HepG2 (cell line): ENCODE measurements around the gene SLC2A8. TPM values are rescaled to one million over a fixed set of nuclear protein-coding genes. Genes with fewer than 3 reads are reported as not detected.

Experiments
- ARNT ChIP-seq: fragments of 450-650 bp; IDR thresholded peaks from 2 replicates; pipeline ENCODE4 v1.6.1; 2017
- CENPT ChIP-seq: sonication (generic); formaldehyde crosslinking; IDR thresholded peaks from 2 replicates; pipeline ENCODE4 v1.8.0; 2022; ENCODE audit warnings: low read depth, mild to moderate bottlenecking, moderate library complexity, missing genetic modification reagents
- DMAP1 ChIP-seq: IDR thresholded peaks from 2 replicates; pipeline ENCODE4 v1.6.1; 2016
- DNMT3B ChIP-seq: conservative IDR thresholded peaks from 2 replicates; pipeline ENCODE4 v1.6.1; 2016; ENCODE audit warnings: missing biosample characterization, control low read depth
- FOXP1 ChIP-seq, 2 experiments: fragments of 450-650 bp in 1 of 2; IDR thresholded peaks; 2 replicates each; pipeline ENCODE4 v1.6.1; 2017 to 2018; ENCODE audit warnings: antibody characterized with exemption in 1 of 2
- HNF4A ChIP-seq: sonication (generic); formaldehyde crosslinking; IDR thresholded peaks from 2 replicates; pipeline ENCODE4 v1.4.0; 2020; ENCODE audit warnings: missing genetic modification reagents
- RBM39 ChIP-seq: fragments of 200-400 bp; formaldehyde crosslinking; IDR thresholded peaks from one replicate; pipeline ENCODE4 v1.6.1; 2018; ENCODE audit warnings: antibody characterized with exemption, mild to moderate bottlenecking, low read depth, low read length; ENCODE audit not compliant: poor library complexity, severe bottlenecking
- RFX3 ChIP-seq: IDR thresholded peaks from 2 replicates; pipeline ENCODE4 v1.6.1; 2016; ENCODE audit warnings: missing biosample characterization, missing genetic modification reagents
- RORA ChIP-seq: sonication (generic); formaldehyde crosslinking; IDR thresholded peaks from 2 replicates; pipeline ENCODE4 v1.5.0; 2020; ENCODE audit warnings: mild to moderate bottlenecking, missing genetic modification reagents, moderate library complexity
- SNAI1 ChIP-seq: sonication (generic); formaldehyde crosslinking; IDR thresholded peaks from 2 replicates; pipeline ENCODE4 v1.5.0; 2020; ENCODE audit warnings: mild to moderate bottlenecking, missing genetic modification reagents, borderline replicate concordance
- ZBTB20 ChIP-seq: sonication (generic); formaldehyde crosslinking; IDR thresholded peaks from 2 replicates; pipeline ENCODE4 v1.8.1; 2023; ENCODE audit warnings: missing genetic modification reagents, low read depth, mild to moderate bottlenecking, borderline replicate concordance
- ZBTB7B ChIP-seq: sonication (generic); formaldehyde crosslinking; IDR thresholded peaks from 2 replicates; pipeline ENCODE4 v1.4.0; 2020; ENCODE audit warnings: missing genetic modification reagents
- ZMYM4 ChIP-seq: sonication (generic); formaldehyde crosslinking; IDR thresholded peaks from 2 replicates; pipeline ENCODE4 v1.8.1; 2023; ENCODE audit warnings: mild to moderate bottlenecking, missing genetic modification reagents
- ZNF432 ChIP-seq: sonication (generic); formaldehyde crosslinking; IDR thresholded peaks from 2 replicates; pipeline ENCODE4 v1.5.0; 2020; ENCODE audit warnings: missing genetic modification reagents, mild to moderate bottlenecking, borderline replicate concordance
- ZNF770 ChIP-seq: sonication (generic); formaldehyde crosslinking; IDR thresholded peaks from 2 replicates; pipeline ENCODE4 v1.5.0; 2020; ENCODE audit warnings: mild to moderate bottlenecking, missing genetic modification reagents
- ZNF777 ChIP-seq: sonication (generic); formaldehyde crosslinking; IDR thresholded peaks from 2 replicates; pipeline ENCODE4 v1.4.0; 2020; ENCODE audit warnings: missing genetic modification reagents
- polyA plus RNA-seq, 8 experiments: library from polyadenylated mRNA; depleted of rRNA in 3 of 8; stranded (reverse) in 7 of 8; unstranded in 1 of 8; fragments of >200 nt; fragmentation: Illumina TruSeq in 4 of 8; extraction: Trizol in 4 of 8; gene quantifications; 2 replicates each; pipeline versions ENCODE4 v1.2.1 to v1.2.3, GENCODE V29; 2011 to 2016; ENCODE audit warnings: low read depth in 4 of 8, missing spikeins in 1 of 8, mixed read lengths in 1 of 8; ENCODE audit not compliant: insufficient read depth in 1 of 8
- total RNA-seq, 5 experiments: library from RNA; depleted of rRNA; stranded (reverse); fragments of >200 nt; fragmentation: Illumina TruSeq; extraction: Trizol; gene quantifications; 2 replicates each; pipeline ENCODE4 v1.2.3, GENCODE V29; 2016; ENCODE audit warnings: low read depth in 1 of 5
- TF ChIP-seq, protein P1 (sequence below): fragments of 450-650 bp; IDR thresholded peaks from 2 replicates; pipeline ENCODE4 v1.6.1; 2017; ENCODE audit warnings: mild to moderate bottlenecking
- TF ChIP-seq, protein P2 (sequence below): sonication (generic); formaldehyde crosslinking; conservative IDR thresholded peaks from 2 replicates; pipeline ENCODE4 v1.8.0; 2022; ENCODE audit warnings: mild to moderate bottlenecking, moderate library complexity, missing genetic modification reagents
- TF ChIP-seq, protein P3 (sequence below): sonication (generic); formaldehyde crosslinking; IDR thresholded peaks from 2 replicates; pipeline ENCODE4 v1.5.1; 2020; ENCODE audit warnings: mild to moderate bottlenecking, missing genetic modification reagents
- TF ChIP-seq, protein P4 (sequence below): sonication (generic); formaldehyde crosslinking; IDR thresholded peaks from 2 replicates; pipeline ENCODE4 v1.5.1; 2020; ENCODE audit warnings: missing genetic modification reagents, mild to moderate bottlenecking, borderline replicate concordance

SLC2A8 gene
- total and polyA plus RNA-seq, 2 of the 13 experiments (the other 11 are each of a cell fraction or from before 2014, with no cell fraction given) = 22.6 to 48.6 TPM

GRCh38 chr9:127397646-127398274, 791 bp downstream of the SLC2A8 start (continued):
- TF ChIP-seq, protein P1, sequence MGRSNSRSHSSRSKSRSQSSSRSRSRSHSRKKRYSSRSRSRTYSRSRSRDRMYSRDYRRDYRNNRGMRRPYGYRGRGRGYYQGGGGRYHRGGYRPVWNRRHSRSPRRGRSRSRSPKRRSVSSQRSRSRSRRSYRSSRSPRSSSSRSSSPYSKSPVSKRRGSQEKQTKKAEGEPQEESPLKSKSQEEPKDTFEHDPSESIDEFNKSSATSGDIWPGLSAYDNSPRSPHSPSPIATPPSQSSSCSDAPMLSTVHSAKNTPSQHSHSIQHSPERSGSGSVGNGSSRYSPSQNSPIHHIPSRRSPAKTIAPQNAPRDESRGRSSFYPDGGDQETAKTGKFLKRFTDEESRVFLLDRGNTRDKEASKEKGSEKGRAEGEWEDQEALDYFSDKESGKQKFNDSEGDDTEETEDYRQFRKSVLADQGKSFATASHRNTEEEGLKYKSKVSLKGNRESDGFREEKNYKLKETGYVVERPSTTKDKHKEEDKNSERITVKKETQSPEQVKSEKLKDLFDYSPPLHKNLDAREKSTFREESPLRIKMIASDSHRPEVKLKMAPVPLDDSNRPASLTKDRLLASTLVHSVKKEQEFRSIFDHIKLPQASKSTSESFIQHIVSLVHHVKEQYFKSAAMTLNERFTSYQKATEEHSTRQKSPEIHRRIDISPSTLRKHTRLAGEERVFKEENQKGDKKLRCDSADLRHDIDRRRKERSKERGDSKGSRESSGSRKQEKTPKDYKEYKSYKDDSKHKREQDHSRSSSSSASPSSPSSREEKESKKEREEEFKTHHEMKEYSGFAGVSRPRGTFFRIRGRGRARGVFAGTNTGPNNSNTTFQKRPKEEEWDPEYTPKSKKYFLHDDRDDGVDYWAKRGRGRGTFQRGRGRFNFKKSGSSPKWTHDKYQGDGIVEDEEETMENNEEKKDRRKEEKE = no peak
- no peak for TF ChIP-seq RBM39
- TF ChIP-seq RORA (CRISPR knock-in tag) = no peak
- TF ChIP-seq DNMT3B (CRISPR knock-in tag) = 0 out of 2 replicates have a peak, but pooled peaks have one; percentile 73
- no peak for TF ChIP-seq CENPT (CRISPR knock-in tag)
- TF ChIP-seq ZNF777 (CRISPR knock-in tag) = peak; percentile 91
- TF ChIP-seq ZMYM4 = peak; percentile 52; the same call in 1 of the 2 replicates
- no peak for TF ChIP-seq DMAP1
- no peak for TF ChIP-seq HNF4A (CRISPR knock-in tag)
- no peak for TF ChIP-seq FOXP1 (IDR thresholded peaks at IDR 0.05)
- TF ChIP-seq FOXP1 (CRISPR knock-in tag; IDR thresholded peaks at IDR 0.05) = no peak
- TF ChIP-seq, protein P2, sequence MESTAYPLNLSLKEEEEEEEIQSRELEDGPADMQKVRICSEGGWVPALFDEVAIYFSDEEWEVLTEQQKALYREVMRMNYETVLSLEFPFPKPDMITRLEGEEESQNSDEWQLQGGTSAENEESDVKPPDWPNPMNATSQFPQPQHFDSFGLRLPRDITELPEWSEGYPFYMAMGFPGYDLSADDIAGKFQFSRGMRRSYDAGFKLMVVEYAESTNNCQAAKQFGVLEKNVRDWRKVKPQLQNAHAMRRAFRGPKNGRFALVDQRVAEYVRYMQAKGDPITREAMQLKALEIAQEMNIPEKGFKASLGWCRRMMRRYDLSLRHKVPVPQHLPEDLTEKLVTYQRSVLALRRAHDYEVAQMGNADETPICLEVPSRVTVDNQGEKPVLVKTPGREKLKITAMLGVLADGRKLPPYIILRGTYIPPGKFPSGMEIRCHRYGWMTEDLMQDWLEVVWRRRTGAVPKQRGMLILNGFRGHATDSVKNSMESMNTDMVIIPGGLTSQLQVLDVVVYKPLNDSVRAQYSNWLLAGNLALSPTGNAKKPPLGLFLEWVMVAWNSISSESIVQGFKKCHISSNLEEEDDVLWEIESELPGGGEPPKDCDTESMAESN (CRISPR knock-in tag) = no peak
- no peak for TF ChIP-seq ZBTB20 (CRISPR knock-in tag)
- TF ChIP-seq, protein P3, sequence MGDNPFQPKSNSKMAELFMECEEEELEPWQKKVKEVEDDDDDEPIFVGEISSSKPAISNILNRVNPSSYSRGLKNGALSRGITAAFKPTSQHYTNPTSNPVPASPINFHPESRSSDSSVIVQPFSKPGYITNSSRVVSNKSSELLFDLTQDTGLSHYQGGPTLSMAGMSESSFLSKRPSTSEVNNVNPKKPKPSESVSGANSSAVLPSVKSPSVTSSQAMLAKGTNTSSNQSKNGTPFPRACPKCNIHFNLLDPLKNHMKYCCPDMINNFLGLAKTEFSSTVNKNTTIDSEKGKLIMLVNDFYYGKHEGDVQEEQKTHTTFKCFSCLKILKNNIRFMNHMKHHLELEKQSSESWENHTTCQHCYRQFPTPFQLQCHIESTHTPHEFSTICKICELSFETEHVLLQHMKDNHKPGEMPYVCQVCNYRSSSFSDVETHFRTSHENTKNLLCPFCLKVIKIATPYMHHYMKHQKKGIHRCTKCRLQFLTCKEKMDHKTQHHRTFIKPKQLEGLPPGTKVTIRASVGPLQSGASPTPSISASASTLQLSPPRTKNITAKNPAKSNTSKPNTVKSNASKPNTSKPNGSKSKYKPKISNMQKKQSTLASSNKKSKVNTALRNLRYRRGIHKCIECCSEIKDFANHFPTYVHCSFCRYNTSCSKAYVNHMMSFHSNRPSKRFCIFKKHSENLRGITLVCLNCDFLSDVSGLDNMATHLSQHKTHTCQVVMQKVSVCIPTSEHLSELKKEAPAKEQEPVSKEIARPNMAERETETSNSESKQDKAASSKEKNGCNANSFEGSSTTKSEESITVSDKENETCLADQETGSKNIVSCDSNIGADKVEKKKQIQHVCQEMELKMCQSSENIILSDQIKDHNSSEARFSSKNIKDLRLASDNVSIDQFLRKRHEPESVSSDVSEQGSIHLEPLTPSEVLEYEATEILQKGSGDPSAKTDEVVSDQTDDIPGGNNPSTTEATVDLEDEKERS = no peak
- no peak for TF ChIP-seq ZNF770
- TF ChIP-seq SNAI1 (CRISPR knock-in tag) = no peak
- no peak for TF ChIP-seq ZNF432 (CRISPR knock-in tag)
- TF ChIP-seq, protein P4, sequence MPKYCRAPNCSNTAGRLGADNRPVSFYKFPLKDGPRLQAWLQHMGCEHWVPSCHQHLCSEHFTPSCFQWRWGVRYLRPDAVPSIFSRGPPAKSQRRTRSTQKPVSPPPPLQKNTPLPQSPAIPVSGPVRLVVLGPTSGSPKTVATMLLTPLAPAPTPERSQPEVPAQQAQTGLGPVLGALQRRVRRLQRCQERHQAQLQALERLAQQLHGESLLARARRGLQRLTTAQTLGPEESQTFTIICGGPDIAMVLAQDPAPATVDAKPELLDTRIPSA (CRISPR knock-in tag) = no peak
- TF ChIP-seq ARNT = no peak
- peak; percentile 53; the same call in 1 of the 2 replicates for TF ChIP-seq ZBTB7B (CRISPR knock-in tag)
- TF ChIP-seq RFX3 (CRISPR knock-in tag) = no peak
